ENCODE results near the gene LDB3. TPM values are rescaled to one million over a fixed set of nuclear protein-coding genes. Genes with fewer than 3 reads are reported as not detected.

The LDB3 gene
- total and polyA plus RNA-seq, 2 of the 8 experiments (the other 6 are each of a cell fraction or from before 2014, with no cell fraction given), result 0.20 to 0.43 TPM

DNA sequence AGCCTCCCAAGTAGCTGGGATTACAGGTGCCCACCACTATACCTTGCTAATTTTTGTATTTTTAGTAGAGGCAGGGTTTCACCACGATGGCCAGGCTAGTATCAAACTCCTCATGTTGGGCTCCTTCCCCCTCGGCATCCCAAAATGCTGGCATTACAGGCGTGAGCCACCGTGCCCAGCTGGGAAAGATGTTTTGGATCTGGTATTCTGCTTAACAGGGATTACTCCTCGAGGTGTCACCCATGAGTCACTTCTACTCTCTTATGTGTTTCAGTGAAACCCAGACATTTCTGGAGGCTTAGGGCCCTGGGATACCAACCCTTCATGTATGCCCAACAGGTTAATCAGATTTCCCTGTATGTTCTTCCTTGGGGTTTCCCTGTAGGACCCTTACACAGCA lies 25.8 kb upstream of the LDB3 start:
- Histone ChIP-seq H3K9me3 (ENCODE audit: insufficient read depth in 2 of 2, low read depth in 1 of 2, low read length in 1 of 2) (no peaks in the 10 kb centered on the region), H3K27me3 (replicated peaks in 1 of 4; ENCODE audit: control insufficient read depth in 3 of 4, extremely low read depth in 1 of 4, insufficient read depth in 3 of 4, low read length in 3 of 4) (no peaks in the 10 kb centered on the region), H3K9ac (replicated peaks in 1 of 4; ENCODE audit: extremely low read depth in 1 of 4, low read depth in 3 of 4, low read length in 3 of 4) (no peak overlapping the region), H3K23me2 (ENCODE audit: low read depth, low read length) (no peaks in the 10 kb centered on the region), H3K14ac (ENCODE audit: insufficient read length) (no peak overlapping the region), H3K4me3 (ENCODE audit: extremely low read depth in 1 of 4, insufficient read depth in 2 of 4, low read depth in 3 of 4, low read length in 4 of 4) (no peak overlapping the region), H4K91ac (replicated peaks; ENCODE audit: insufficient read length, low read length) (no peak overlapping the region), H2BK12ac (ENCODE audit: low read depth, low read length) (no peak overlapping the region), H3K4me1 (replicated peaks in 1 of 4; ENCODE audit: control insufficient read depth in 3 of 4, insufficient read depth in 4 of 4, low read length in 3 of 4) (no peaks in the 10 kb centered on the region), H3K79me2 (ENCODE audit: control insufficient read depth in 1 of 2, insufficient read depth in 2 of 2, low read length in 2 of 2) (no peaks in the 10 kb centered on the region), H2BK5ac (ENCODE audit: low read depth, low read length) (no peak overlapping the region), H2BK20ac (ENCODE audit: low read length) (no peak overlapping the region), H2BK15ac (ENCODE audit: low read length) (no peak overlapping the region), H3K18ac (ENCODE audit: extremely low read depth, low read length) (no peak overlapping the region), H4K5ac (ENCODE audit: insufficient read length, low read depth, low read length) (no peak overlapping the region), H4K20me1 (replicated peaks in 1 of 2; ENCODE audit: control insufficient read depth in 1 of 2, insufficient read depth in 2 of 2, low read length in 2 of 2) (no peaks in the 10 kb centered on the region), H3K4me2 (ENCODE audit: insufficient read depth in 1 of 2, low read depth in 2 of 2, low read length in 2 of 2) (no peak overlapping the region), H3K27ac (ENCODE audit: low read depth, low read length) (no peak overlapping the region), H3K56ac (replicated peaks; ENCODE audit: insufficient read length, low read depth, low read length) (no peak overlapping the region), H3K79me1 (ENCODE audit: low read depth, low read length) (no peaks in the 10 kb centered on the region), H3K4ac (replicated peaks; ENCODE audit: insufficient read length, low read depth, low read length) (no peak overlapping the region), H3K23ac (ENCODE audit: insufficient read length) (no peak overlapping the region), H2BK120ac (replicated peaks; ENCODE audit: low read depth, low read length) (no peak overlapping the region), H2AK5ac (ENCODE audit: low read depth, low read length) (no peak overlapping the region), H2AFZ (ENCODE audit: low read length) (no peak overlapping the region), H4K8ac (ENCODE audit: extremely low read depth, insufficient read depth, low read length) (no peak overlapping the region), H3K36me3 (ENCODE audit: control insufficient read depth in 2 of 4, insufficient read depth in 4 of 4, low read length in 3 of 4) (no peaks in the 10 kb centered on the region)
- POLR2A ChIA-PET (ENCODE audit: partially characterized antibody), result interaction anchor here (1.7 kb wide), 1 partner anchor 10 kb away, joined by 4 read pairs; no protein-coding TSS in a partner anchor
- DNase-seq (ENCODE audit: low read depth in 1 of 2, low spot score in 2 of 2) (no peak), FAIRE-seq (no peak)
- CTCF ChIA-PET (ENCODE audit: partially characterized antibody), result interaction anchor here (0.6 to 6.3 kb wide), 15 partner anchors 9 to 293 kb away, joined by 3 to 57 read pairs (median 3); no protein-coding TSS in a partner anchor
- no peak for TF ChIP-seq SAP30 (IDR thresholded peaks at IDR 0.05; ENCODE audit: insufficient read depth, insufficient replicate concordance, low read length)
- TF ChIP-seq RAD21 (IDR thresholded peaks at IDR 0.05 in 1 of 2, conservative IDR thresholded peaks at IDR 0.05 in 1 of 2; ENCODE audit: low read depth in 2 of 2, low read length in 2 of 2), result no peak
- no peak for TF ChIP-seq SIN3A (conservative IDR thresholded peaks at IDR 0.05 in 1 of 2, IDR thresholded peaks at IDR 0.05 in 1 of 2; ENCODE audit: low read depth in 1 of 2, low read length in 2 of 2)
- no peak for TF ChIP-seq TCF12 (IDR thresholded peaks at IDR 0.05; ENCODE audit: low read depth, low read length)
- TF ChIP-seq SRF (IDR thresholded peaks at IDR 0.05; ENCODE audit: low read depth, low read length), result no peak
- TF ChIP-seq EZH2 (IDR thresholded peaks at IDR 0.05; ENCODE audit: low read depth, low read length, severe bottlenecking), result no peak
- no peak for TF ChIP-seq TAF7 (optimal IDR thresholded peaks at IDR 0.05; ENCODE audit: borderline replicate concordance, low read depth, low read length)
- no peak for TF ChIP-seq TBP (IDR thresholded peaks at IDR 0.05; ENCODE audit: low read depth, low read length)
- 83% methylated on average over 5 of the region's 5 CpGs; no CpG with 5 or more reads in 1 of the 2 experiments for WGBS, 2 experiments (ENCODE audit: extremely low coverage in 1 of 2, insufficient coverage in 1 of 2, insufficient read length in 1 of 2, insufficient replicate concordance in 2 of 2, low coverage in 1 of 2, low lambda C conversion rate in 2 of 2, missing lambda C conversion rate in 1 of 2)

Data from H1 (cell line).